Cardiac fibroblast (primary cell): ENCODE data around the gene MYO9A.
"Not testable (repeated sequence)": the region's sequence is repeated elsewhere in the genome, so short reads cannot be mapped to it uniquely, and the experiment has no call there.

Experiments
- DNase-seq, 2 donors: peaks; one replicate each; pipeline versions ENCODE4 v3.0.0 to v3.0.0-alpha.2; 2010; ENCODE audit warnings: low read depth in 2 of 2
- H3K4me3 ChIP-seq, 2 donors: replicated peaks in 1 of 2; 1 replicate in 1 of 2; 2 replicates in 1 of 2; pipeline ENCODE4 v1.5.1; 2011; ENCODE audit warnings: low read depth in 2 of 2, low read length in 2 of 2, mild to moderate bottlenecking in 2 of 2, moderate library complexity in 1 of 2
- CTCF ChIP-seq: IDR thresholded peaks from one replicate; pipeline ENCODE4 v1.5.1; 2011; ENCODE audit warnings: low read depth, mild to moderate bottlenecking, low read length, inconsistent platforms

Gene MYO9A

DNA sequence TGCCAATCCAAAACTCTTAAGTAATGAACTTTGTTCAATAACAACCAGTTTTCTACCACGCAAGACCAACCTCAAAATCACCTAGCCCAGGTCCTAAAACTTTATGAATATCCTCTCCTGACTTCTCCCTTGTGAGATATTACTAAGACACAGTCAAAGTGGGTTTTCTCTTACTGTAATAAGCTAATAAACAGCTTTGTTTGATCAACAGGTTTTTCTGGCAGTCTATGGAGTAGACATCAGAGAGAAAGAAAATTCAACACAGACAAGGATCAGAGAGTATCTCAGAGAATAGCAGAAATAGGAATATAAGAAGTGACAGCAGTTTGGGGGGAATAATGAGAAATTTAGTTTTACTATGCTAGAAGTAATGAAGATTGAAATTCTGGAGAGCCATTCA, 228.0 kb downstream of the MYO9A start:
- no peak overlapping the region for H3K4me3 ChIP-seq
- no peak for DNase-seq
- no peak for TF ChIP-seq CTCF

DNA sequence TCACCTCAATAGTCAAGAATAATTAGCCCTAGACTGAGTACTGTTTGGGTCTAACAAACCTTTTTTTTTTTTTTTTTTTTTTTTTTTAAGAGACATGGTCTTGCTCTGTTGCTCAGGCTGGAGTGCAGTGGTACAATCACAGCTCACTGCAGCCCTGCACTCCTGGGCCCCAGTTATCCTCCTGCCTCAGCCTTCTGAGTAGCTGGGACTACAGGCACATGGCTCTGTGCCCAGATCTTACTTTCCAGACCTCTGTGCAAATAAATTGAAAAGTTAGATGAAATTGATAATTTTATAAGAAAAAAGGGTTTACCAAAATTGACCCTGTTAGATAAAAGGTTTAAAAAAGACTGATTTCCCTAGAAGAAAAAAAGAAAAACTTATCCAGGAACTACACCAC, 228.6 kb downstream of the MYO9A start:
- no peak for DNase-seq
- TF ChIP-seq CTCF = no peak
- H3K4me3 ChIP-seq = no peak overlapping the region

GRCh38 chr15:71888797-71889196, 229.2 kb downstream of the MYO9A start:
- no peak for TF ChIP-seq CTCF
- H3K4me3 ChIP-seq = no peak overlapping the region

GRCh38 chr15:71885390-71885789, 232.6 kb downstream of the MYO9A start:
- H3K4me3 ChIP-seq = no peak overlapping the region
- DNase-seq = no peak
- TF ChIP-seq CTCF = no peak

More at GRCh38 chr15:71888797-71889196, 229.2 kb downstream of the MYO9A start:
- no peak for DNase-seq

- no peak for TF ChIP-seq CTCF
- no peak for DNase-seq
- H3K4me3 ChIP-seq = no peak overlapping the region
Measured at GRCh38 chr15:71883447-71883846, 234.5 kb downstream of the MYO9A start.

GRCh38 chr15:71880276-71880675, 237.7 kb downstream of the MYO9A start:
- no peak overlapping the region for H3K4me3 ChIP-seq
- TF ChIP-seq CTCF = no peak
- DNase-seq = no peak

GRCh38 chr15:71874245-71874644, 243.7 kb downstream of the MYO9A start:
- no peak overlapping the region for H3K4me3 ChIP-seq
- TF ChIP-seq CTCF = no peak
- no peak for DNase-seq

GRCh38 chr15:71858232-71858631, 259.7 kb downstream of the MYO9A start:
- not testable (repeated sequence) for DNase-seq

More at GRCh38 chr15:71858232-71858631, 259.7 kb downstream of the MYO9A start:
- not testable (repeated sequence) for H3K4me3 ChIP-seq
